ENCODE data around the gene ERCC2. TPM values are rescaled to one million over a fixed set of nuclear protein-coding genes. Genes with fewer than 3 reads are reported as not detected.

The ERCC2 gene
- total and polyA plus RNA-seq, 7 donors = 4.2 to 12.9 (median 9.7) TPM

- 95% methylated on average over 27 of the region's 27 CpGs for WGBS, 2 donors
- DNase-seq = no peak
- no peaks in the 10 kb centered on the region for H3K27me3 ChIP-seq
- H3K4me1 ChIP-seq = no peaks in the 10 kb centered on the region
- no peak overlapping the region for H3K4me3 ChIP-seq
- H3K27ac ChIP-seq = no peak overlapping the region
- no peaks in the 10 kb centered on the region for H3K9me3 ChIP-seq
- peaks cover 0 to 23% (median 2%) of the 10 kb centered on the region in 4 donors for H3K36me3 ChIP-seq
- no peak for TF ChIP-seq POLR2AphosphoS5 (IDR thresholded peaks at IDR 0.05)
- TF ChIP-seq CTCF (IDR thresholded peaks at IDR 0.05) = no peak
- no peak for TF ChIP-seq EP300 (IDR thresholded peaks at IDR 0.05)
- no peak for TF ChIP-seq POLR2A (IDR thresholded peaks at IDR 0.05)
- intact Hi-C loops (cut with DNase I) = no loop called here
Measured at GRCh38 chr19:45302416-45302815, 68.0 kb downstream of the ERCC2 start.

Other genes with a start within 250 kb of the ERCC2 start
- under 1 TPM in 1 of 4 donors, not detected in 3; 0.83 TPM for gene NKPD1, start 209.6 kb downstream of the ERCC2 start, total RNA-seq
- under 1 TPM in 1 of 3 donors, not detected in 2; 0.12 TPM for gene NKPD1, start 209.6 kb downstream of the ERCC2 start, polyA plus RNA-seq
- gene TRAPPC6A, start 192.3 kb downstream of the ERCC2 start, total RNA-seq = 10 to 100 TPM; 15.1 to 36.4 (median 27.2) TPM
- 10 to 100 TPM; 50.3 to 67.5 (median 66.1) TPM for gene TRAPPC6A, start 192.3 kb downstream of the ERCC2 start, polyA plus RNA-seq
- gene BLOC1S3, start 191.8 kb downstream of the ERCC2 start, total RNA-seq = 10 to 100 TPM in 1 of 4 donors, 1 to 10 TPM in 3; 6.1 to 10.9 (median 7.8) TPM
- gene BLOC1S3, start 191.8 kb downstream of the ERCC2 start, polyA plus RNA-seq = 1 to 10 TPM; 2.8 to 7.0 (median 3.0) TPM
- under 1 TPM in 2 of 4 donors, not detected in 2; 0.14 to 0.33 TPM for gene EXOC3L2, start 125.2 kb downstream of the ERCC2 start, total RNA-seq
- 1 to 10 TPM in 1 of 3 donors, under 1 TPM in 1, not detected in 1; 0.69 to 1.7 TPM for gene EXOC3L2, start 125.2 kb downstream of the ERCC2 start, polyA plus RNA-seq
- 10 to 100 TPM; 12.7 to 39.9 (median 15.2) TPM for gene MARK4, start 119.3 kb downstream of the ERCC2 start, total RNA-seq
- gene MARK4, start 119.3 kb downstream of the ERCC2 start, polyA plus RNA-seq = 10 to 100 TPM in 1 of 3 donors, 1 to 10 TPM in 2; 6.2 to 12.3 (median 7.2) TPM
- gene CKM, start 47.7 kb downstream of the ERCC2 start, total RNA-seq = 1 to 10 TPM in 1 of 4 donors, under 1 TPM in 3; 0.66 to 1.1 (median 0.77) TPM
- 10 to 100 TPM in 1 of 3 donors, 1 to 10 TPM in 1, under 1 TPM in 1; 0.48 to 14.4 (median 5.8) TPM for gene CKM, start 47.7 kb downstream of the ERCC2 start, polyA plus RNA-seq
- not detected for gene KLC3, start 29.8 kb downstream of the ERCC2 start, total RNA-seq
- under 1 TPM in 1 of 3 donors, not detected in 2; 0.09 TPM for gene KLC3, start 29.8 kb downstream of the ERCC2 start, polyA plus RNA-seq
- gene PPP1R13L, start 34.5 kb upstream of the ERCC2 start, total RNA-seq = 1 to 10 TPM; 5.8 to 9.4 (median 7.7) TPM
- gene PPP1R13L, start 34.5 kb upstream of the ERCC2 start, polyA plus RNA-seq = 10 to 100 TPM; 15.6 to 34.0 (median 18.0) TPM
- 1 to 10 TPM; 1.6 to 4.2 (median 3.8) TPM for gene POLR1G, start 36.1 kb upstream of the ERCC2 start, total RNA-seq
- 1 to 10 TPM; 1.2 to 5.6 (median 2.3) TPM for gene POLR1G, start 36.1 kb upstream of the ERCC2 start, polyA plus RNA-seq
- gene ERCC1, start 53.3 kb upstream of the ERCC2 start, total RNA-seq = 10 to 100 TPM; 41.8 to 67.0 (median 64.4) TPM
- gene ERCC1, start 53.3 kb upstream of the ERCC2 start, polyA plus RNA-seq = 10 to 100 TPM; 27.3 to 31.8 (median 30.1) TPM
- gene FOSB, start 97.4 kb upstream of the ERCC2 start, total RNA-seq = 10 to 100 TPM in 3 of 4 donors, 1 to 10 TPM in 1; 1.1 to 28.1 (median 23.1) TPM
- 10 to 100 TPM in 1 of 3 donors, 1 to 10 TPM in 2; 3.7 to 11.0 (median 5.4) TPM for gene FOSB, start 97.4 kb upstream of the ERCC2 start, polyA plus RNA-seq
- 10 to 100 TPM; 15.0 to 23.5 (median 19.2) TPM for gene RTN2, start 126.5 kb upstream of the ERCC2 start, total RNA-seq
- 10 to 100 TPM in 2 of 3 donors, 1 to 10 TPM in 1; 9.5 to 15.0 (median 12.0) TPM for gene RTN2, start 126.5 kb upstream of the ERCC2 start, polyA plus RNA-seq
- gene PPM1N, start 127.9 kb upstream of the ERCC2 start, total RNA-seq = 1 to 10 TPM; 1.2 to 2.5 (median 2.2) TPM
- gene PPM1N, start 127.9 kb upstream of the ERCC2 start, polyA plus RNA-seq = 1 to 10 TPM; 3.0 to 4.2 (median 3.5) TPM
- 100 to 1,000 TPM; 101 to 205 (median 128) TPM for gene VASP, start 136.9 kb upstream of the ERCC2 start, total RNA-seq
- gene VASP, start 136.9 kb upstream of the ERCC2 start, polyA plus RNA-seq = 100 to 1,000 TPM; 160 to 223 (median 164) TPM
- 1 to 10 TPM; 5.4 to 9.9 (median 8.1) TPM for gene OPA3, start 214.2 kb upstream of the ERCC2 start, total RNA-seq
- 10 to 100 TPM in 1 of 3 donors, 1 to 10 TPM in 2; 3.0 to 11.3 (median 4.4) TPM for gene OPA3, start 214.2 kb upstream of the ERCC2 start, polyA plus RNA-seq
- gene GPR4, start 231.6 kb upstream of the ERCC2 start, total RNA-seq = 1 to 10 TPM in 1 of 4 donors, under 1 TPM in 3; 0.55 to 1.9 (median 0.85) TPM
- gene GPR4, start 231.6 kb upstream of the ERCC2 start, polyA plus RNA-seq = 1 to 10 TPM in 2 of 3 donors, under 1 TPM in 1; 0.46 to 1.8 (median 1.8) TPM